Erythroblast (primary cell): ENCODE measurements around the gene ZBTB7C.

Experiments
- GATA1 ChIP-seq: IDR thresholded peaks from 2 replicates; pipeline ENCODE4 v1.6.1; 2011; ENCODE audit warnings: low read depth, mild to moderate bottlenecking, control low read depth, low read length, moderate library complexity
- POLR2A ChIP-seq: IDR thresholded peaks from 2 replicates; pipeline ENCODE4 v1.6.1; 2011; ENCODE audit warnings: mild to moderate bottlenecking, low read length

GRCh38 chr18:48376406-48376805, 32.8 kb downstream of the ZBTB7C start:
- TF ChIP-seq POLR2A (no peak), GATA1 (no peak)
